H9 (cell line): ENCODE data around the gene RNF130. TPM values are rescaled to one million over a fixed set of nuclear protein-coding genes. Genes with fewer than 3 reads are reported as not detected.

ENCODE experiments used
- DNase-seq: peaks from one replicate; pipeline ENCODE4 v3.0.0-alpha.2; 2017
- H2AFZ ChIP-seq: one replicate; pipeline ENCODE4 v1.6.1; 2013; ENCODE audit warnings: mild to moderate bottlenecking, low read length, control low read depth, moderate library complexity
- H2AK5ac ChIP-seq: 2 replicates; pipeline ENCODE4 v1.6.1; 2013; ENCODE audit warnings: low read length, control low read depth, mixed read lengths; ENCODE audit not compliant: insufficient read length
- H2BK120ac ChIP-seq: one replicate; pipeline ENCODE4 v1.6.1; 2013; ENCODE audit warnings: low read depth, mild to moderate bottlenecking, low read length, control low read depth, inconsistent platforms; ENCODE audit not compliant: poor library complexity, severe bottlenecking
- H2BK12ac ChIP-seq: 2 replicates; pipeline ENCODE4 v1.6.1; 2013; ENCODE audit warnings: low read length, control low read depth, mixed read lengths, low read depth; ENCODE audit not compliant: insufficient read length
- H2BK15ac ChIP-seq: 2 replicates; pipeline ENCODE4 v1.6.1; 2013; ENCODE audit warnings: low read depth, low read length, control low read depth
- H2BK20ac ChIP-seq: one replicate; pipeline ENCODE4 v1.6.1; 2013; ENCODE audit warnings: low read depth, mild to moderate bottlenecking, low read length, control low read depth, inconsistent platforms; ENCODE audit not compliant: poor library complexity, severe bottlenecking
- H2BK5ac ChIP-seq: 2 replicates; pipeline ENCODE4 v1.6.1; 2013; ENCODE audit warnings: low read length, control low read depth, mixed read lengths; ENCODE audit not compliant: insufficient read length
- H3K14ac ChIP-seq: 2 replicates; pipeline ENCODE4 v1.6.1; 2013; ENCODE audit warnings: low read length, control low read depth; ENCODE audit not compliant: insufficient read depth
- H3K18ac ChIP-seq: 2 replicates; pipeline ENCODE4 v1.6.1; 2013; ENCODE audit warnings: low read depth, mild to moderate bottlenecking, mixed read lengths, low read length, control low read depth; ENCODE audit not compliant: insufficient read length
- H3K23ac ChIP-seq: 2 replicates; pipeline ENCODE4 v1.6.1; 2013; ENCODE audit warnings: low read length, control low read depth, mixed read lengths, low read depth; ENCODE audit not compliant: insufficient read length
- H3K23me2 ChIP-seq: 2 replicates; pipeline ENCODE4 v1.6.1; 2013; ENCODE audit warnings: low read depth, mild to moderate bottlenecking, mixed read lengths, low read length, control low read depth; ENCODE audit not compliant: insufficient read length, poor library complexity, severe bottlenecking
- H3K27ac ChIP-seq: 2 replicates; pipeline ENCODE4 v1.5.1; 2013; ENCODE audit warnings: low read length, control low read depth, mixed read lengths, low read depth; ENCODE audit not compliant: insufficient read length
- H3K27me3 ChIP-seq: 2 replicates; pipeline ENCODE4 v1.6.1; 2013; ENCODE audit warnings: low read length, control low read depth, inconsistent platforms; ENCODE audit not compliant: insufficient read depth
- H3K4ac ChIP-seq: 2 replicates; pipeline ENCODE4 v1.6.1; 2013; ENCODE audit warnings: low read depth, mild to moderate bottlenecking, control low read depth, inconsistent platforms, low read length, moderate library complexity
- H3K4me1 ChIP-seq: 2 replicates; pipeline ENCODE4 v1.6.1; 2013; ENCODE audit warnings: low read length, control low read depth, inconsistent platforms; ENCODE audit not compliant: insufficient read depth
- H3K4me2 ChIP-seq: 2 replicates; pipeline ENCODE4 v1.6.1; 2013; ENCODE audit warnings: low read length, control low read depth, mixed read lengths; ENCODE audit not compliant: insufficient read length, insufficient read depth
- H3K56ac ChIP-seq: 2 replicates; pipeline ENCODE4 v1.6.1; 2013; ENCODE audit warnings: low read depth, mild to moderate bottlenecking, mixed read lengths, low read length, control low read depth; ENCODE audit not compliant: insufficient read length
- H3K79me1 ChIP-seq: 2 replicates; pipeline ENCODE4 v1.6.1; 2013; ENCODE audit warnings: low read depth, mild to moderate bottlenecking, moderate library complexity, low read length, control low read depth, inconsistent platforms; ENCODE audit not compliant: insufficient read depth, poor library complexity, severe bottlenecking
- H3K79me2 ChIP-seq: 2 replicates; pipeline ENCODE4 v1.6.1; 2013; ENCODE audit warnings: low read length, control low read depth, inconsistent platforms; ENCODE audit not compliant: insufficient read depth
- H3K9ac ChIP-seq: 2 replicates; pipeline ENCODE4 v1.6.1; 2013; ENCODE audit warnings: low read length, control low read depth, mixed read lengths; ENCODE audit not compliant: insufficient read length; ENCODE audit errors: extremely low read depth
- H3K9me3 ChIP-seq: one replicate; pipeline ENCODE4 v1.6.1; 2013; ENCODE audit warnings: low read depth, low read length, inconsistent platforms; ENCODE audit not compliant: control insufficient read depth
- H3T11ph ChIP-seq: one replicate; pipeline ENCODE4 v1.6.1; 2013; ENCODE audit warnings: mild to moderate bottlenecking, low read length, control low read depth, inconsistent platforms
- H4K20me1 ChIP-seq: one replicate; pipeline ENCODE4 v1.6.1; 2013; ENCODE audit not compliant: control insufficient read depth, insufficient read length, insufficient read depth
- H4K5ac ChIP-seq: 2 replicates; pipeline ENCODE4 v1.6.1; 2013; ENCODE audit warnings: low read depth, mild to moderate bottlenecking, mixed read lengths, low read length, control low read depth; ENCODE audit not compliant: insufficient read length
- H4K8ac ChIP-seq: replicated peaks from 2 replicates; pipeline ENCODE4 v1.6.1; 2013; ENCODE audit warnings: low read length, control low read depth, mixed read lengths, low read depth; ENCODE audit not compliant: insufficient read length
- H4K91ac ChIP-seq: 2 replicates; pipeline ENCODE4 v1.6.1; 2013; ENCODE audit warnings: low read depth, mild to moderate bottlenecking, moderate library complexity, mixed read lengths, low read length, control low read depth; ENCODE audit not compliant: insufficient read length
- H3K27ac Mint-ChIP-seq, 3 experiments: 2 replicates in 2 of 3; 3 replicates in 1 of 3; pipeline ENCODE4 v1.8.0; 2020 to 2021; ENCODE audit warnings: mixed read lengths in 3 of 3, mild to moderate bottlenecking in 1 of 3, moderate library complexity in 1 of 3
- H3K27me3 Mint-ChIP-seq: 2 replicates; pipeline ENCODE4 v1.8.0; 2021; ENCODE audit warnings: low read depth, mild to moderate bottlenecking, moderate library complexity, mixed read lengths
- H3K36me3 Mint-ChIP-seq, 3 experiments: 2 replicates in 2 of 3; 3 replicates in 1 of 3; pipeline ENCODE4 v1.8.0; 2020 to 2021; ENCODE audit warnings: low read depth in 3 of 3, mixed read lengths in 3 of 3; ENCODE audit not compliant: insufficient read depth in 1 of 3
- H3K4me1 Mint-ChIP-seq, 2 experiments: 2 replicates each; pipeline ENCODE4 v1.8.0; 2020; ENCODE audit warnings: mixed read lengths in 2 of 2
- H3K4me3 Mint-ChIP-seq, 2 experiments: 2 replicates in 1 of 2; 3 replicates in 1 of 2; pipeline ENCODE4 v1.8.0; 2020 to 2021; ENCODE audit warnings: mild to moderate bottlenecking in 2 of 2, mixed read lengths in 2 of 2, moderate library complexity in 1 of 2
- H3K9me3 Mint-ChIP-seq, 2 experiments: 2 replicates in 1 of 2; 3 replicates in 1 of 2; pipeline ENCODE4 v1.8.0; 2020; ENCODE audit warnings: mild to moderate bottlenecking in 2 of 2, mixed read lengths in 2 of 2, moderate library complexity in 1 of 2
- WGBS: extraction: QIAGEN DNeasy Blood & Tissue Kit; methylation state at CpG from one replicate; pipeline ENCODE4 v1.1.7; 2013; ENCODE audit warnings: missing lambda C conversion rate, low lambda C conversion rate, mixed read lengths; ENCODE audit not compliant: insufficient read length; ENCODE audit errors: extremely low coverage; 5-methylcytosine and 5-hydroxymethylcytosine counted together
- total RNA-seq: library from RNA; stranded (reverse); gene quantifications from 2 replicates; pipeline ENCODE4 v1.2.1, GENCODE V29; 2021
- TF ChIP-seq, protein P1 (sequence below): fragments of 200-600 bp; sonication (generic); conservative IDR thresholded peaks from 3 replicates; pipeline ENCODE4 v1.8.0; 2021; ENCODE audit warnings: antibody characterized with exemption, mild to moderate bottlenecking

Gene RNF130
- total RNA-seq, 1 experiment from 2014 or later: 80.0 TPM

DNA sequence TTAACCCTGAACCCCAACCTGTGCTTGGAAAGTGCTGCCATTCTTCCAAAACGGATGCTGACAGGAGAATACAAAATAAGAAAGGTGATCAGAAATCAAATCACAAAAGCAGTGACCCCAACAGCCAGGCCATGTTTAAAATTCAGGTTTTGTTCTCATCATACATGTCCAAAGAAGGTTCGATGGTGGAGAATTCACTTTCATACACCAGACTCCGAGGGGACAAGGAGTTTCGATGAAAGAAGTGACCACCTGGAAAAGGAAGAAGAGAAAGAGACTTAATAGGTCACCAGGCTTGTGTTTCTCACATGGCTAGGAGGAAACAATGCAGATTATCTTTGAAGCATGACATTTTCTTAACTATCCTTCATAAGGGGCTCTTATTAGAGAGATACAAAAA is 151.4 kb downstream of the RNF130 start:
- Histone ChIP-seq H3K56ac (no peak overlapping the region), H2AK5ac (no peak overlapping the region), H2AFZ (no peak overlapping the region), H2BK5ac (no peak overlapping the region), H3K23me2 (no peaks in the 10 kb centered on the region), H3K23ac (no peak overlapping the region), H3K27me3 (no peaks in the 10 kb centered on the region), H3K9ac (no peak overlapping the region), H2BK15ac (no peak overlapping the region), H2BK12ac (no peak overlapping the region), H4K20me1 (no peaks in the 10 kb centered on the region), H3K14ac (no peak overlapping the region), H3K18ac (no peak overlapping the region), H4K8ac (no peak overlapping the region), H3K79me1 (no peaks in the 10 kb centered on the region), H2BK20ac (no peak overlapping the region), H4K91ac (no peak overlapping the region), H2BK120ac (no peak overlapping the region), H4K5ac (no peak overlapping the region), H3K4me2 (no peak overlapping the region), H3K79me2 (no peaks in the 10 kb centered on the region), H3K4ac (no peak overlapping the region), H3K4me1 (peaks cover 7% of the 10 kb centered on the region; the same call in 1 of the 2 replicates), H3T11ph (no peak overlapping the region), H3K9me3 (no peaks in the 10 kb centered on the region), H3K27ac (no peak overlapping the region)
- TF ChIP-seq, protein P1, sequence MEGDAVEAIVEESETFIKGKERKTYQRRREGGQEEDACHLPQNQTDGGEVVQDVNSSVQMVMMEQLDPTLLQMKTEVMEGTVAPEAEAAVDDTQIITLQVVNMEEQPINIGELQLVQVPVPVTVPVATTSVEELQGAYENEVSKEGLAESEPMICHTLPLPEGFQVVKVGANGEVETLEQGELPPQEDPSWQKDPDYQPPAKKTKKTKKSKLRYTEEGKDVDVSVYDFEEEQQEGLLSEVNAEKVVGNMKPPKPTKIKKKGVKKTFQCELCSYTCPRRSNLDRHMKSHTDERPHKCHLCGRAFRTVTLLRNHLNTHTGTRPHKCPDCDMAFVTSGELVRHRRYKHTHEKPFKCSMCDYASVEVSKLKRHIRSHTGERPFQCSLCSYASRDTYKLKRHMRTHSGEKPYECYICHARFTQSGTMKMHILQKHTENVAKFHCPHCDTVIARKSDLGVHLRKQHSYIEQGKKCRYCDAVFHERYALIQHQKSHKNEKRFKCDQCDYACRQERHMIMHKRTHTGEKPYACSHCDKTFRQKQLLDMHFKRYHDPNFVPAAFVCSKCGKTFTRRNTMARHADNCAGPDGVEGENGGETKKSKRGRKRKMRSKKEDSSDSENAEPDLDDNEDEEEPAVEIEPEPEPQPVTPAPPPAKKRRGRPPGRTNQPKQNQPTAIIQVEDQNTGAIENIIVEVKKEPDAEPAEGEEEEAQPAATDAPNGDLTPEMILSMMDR: no peak
- H3K4me1 Mint-ChIP-seq: peaks cover 15 to 25% of the 10 kb centered on the region in 2 experiments
- no peaks in the 10 kb centered on the region for H3K9me3 Mint-ChIP-seq
- DNase-seq: no peak
- no CpG with 5 or more reads among the region's 4 CpGs for WGBS
- no peak overlapping the region for H3K27ac Mint-ChIP-seq
- no peaks in the 10 kb centered on the region; the same call in 1 of the 2 replicates for H3K27me3 Mint-ChIP-seq
- peaks cover 0 to 2% (median 0%) of the 10 kb centered on the region in 3 experiments; a peak in 1 of 7 replicates for H3K36me3 Mint-ChIP-seq
- no peak overlapping the region for H3K4me3 Mint-ChIP-seq
